ENCODE data around the gene TOP3B. TPM values are rescaled to one million over a fixed set of nuclear protein-coding genes. Genes with fewer than 3 reads are reported as not detected.
A peak's percentile ranks its signal among the peaks of the same experiment; 100 is the strongest.

TOP3B gene
- total RNA-seq, 4 donors from 2014 or later, result 8.2 to 15.7 (median 14.2) TPM

DNA sequence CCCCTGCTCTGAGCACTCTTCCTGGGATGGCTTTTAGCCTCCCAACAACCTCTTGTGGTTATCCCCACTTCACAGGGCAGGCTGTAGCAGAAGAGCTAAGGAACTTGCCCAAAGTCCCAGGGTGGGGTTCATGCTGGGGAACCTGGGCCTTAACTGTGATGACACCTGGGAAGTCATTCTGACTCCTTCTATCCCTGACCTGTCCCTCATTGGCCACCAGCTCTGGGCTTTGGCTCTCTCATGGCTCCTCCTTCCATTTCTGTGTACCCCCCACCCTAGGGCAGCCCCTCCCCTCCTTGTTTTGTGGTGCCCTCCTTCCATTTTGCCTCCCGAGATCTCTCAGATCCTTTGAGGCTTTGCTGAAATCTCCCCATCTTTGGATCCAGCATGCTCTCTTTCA is 32.6 kb downstream of the TOP3B start:
- ATAC-seq (no peak), DNase-seq (no peak)
- no peaks in the 10 kb centered on the region for H3K9me3 ChIP-seq
- intact Hi-C loops (cut with DNase I; ENCODE audit: low total_unique reads) (no loop called here), in situ Hi-C loops (cut with MboI; ENCODE audit: low sequenced_read_pairs in 4 of 4) (loop anchor here in 2 of 4 donors (10.0 kb wide), 1 partner anchor 235 kb away; no protein-coding TSS in a partner anchor)
- no peak for TF ChIP-seq POLR2A (IDR thresholded peaks at IDR 0.05)
- TF ChIP-seq, protein P1, sequence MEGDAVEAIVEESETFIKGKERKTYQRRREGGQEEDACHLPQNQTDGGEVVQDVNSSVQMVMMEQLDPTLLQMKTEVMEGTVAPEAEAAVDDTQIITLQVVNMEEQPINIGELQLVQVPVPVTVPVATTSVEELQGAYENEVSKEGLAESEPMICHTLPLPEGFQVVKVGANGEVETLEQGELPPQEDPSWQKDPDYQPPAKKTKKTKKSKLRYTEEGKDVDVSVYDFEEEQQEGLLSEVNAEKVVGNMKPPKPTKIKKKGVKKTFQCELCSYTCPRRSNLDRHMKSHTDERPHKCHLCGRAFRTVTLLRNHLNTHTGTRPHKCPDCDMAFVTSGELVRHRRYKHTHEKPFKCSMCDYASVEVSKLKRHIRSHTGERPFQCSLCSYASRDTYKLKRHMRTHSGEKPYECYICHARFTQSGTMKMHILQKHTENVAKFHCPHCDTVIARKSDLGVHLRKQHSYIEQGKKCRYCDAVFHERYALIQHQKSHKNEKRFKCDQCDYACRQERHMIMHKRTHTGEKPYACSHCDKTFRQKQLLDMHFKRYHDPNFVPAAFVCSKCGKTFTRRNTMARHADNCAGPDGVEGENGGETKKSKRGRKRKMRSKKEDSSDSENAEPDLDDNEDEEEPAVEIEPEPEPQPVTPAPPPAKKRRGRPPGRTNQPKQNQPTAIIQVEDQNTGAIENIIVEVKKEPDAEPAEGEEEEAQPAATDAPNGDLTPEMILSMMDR (IDR thresholded peaks at IDR 0.05 in 4 of 5, conservative IDR thresholded peaks at IDR 0.05 in 1 of 5), result no peak
- H3K4me1 ChIP-seq, result peaks cover 47 to 55% of the 10 kb centered on the region in 2 donors
- no peak overlapping the region for H3K4me3 ChIP-seq
- peak overlapping the region; percentile 37 to 89 (median 65) for H3K27ac ChIP-seq
- H3K27me3 ChIP-seq, result no peaks in the 10 kb centered on the region
- H3K36me3 ChIP-seq, result peaks cover 0 to 9% of the 10 kb centered on the region in 2 donors

DNA sequence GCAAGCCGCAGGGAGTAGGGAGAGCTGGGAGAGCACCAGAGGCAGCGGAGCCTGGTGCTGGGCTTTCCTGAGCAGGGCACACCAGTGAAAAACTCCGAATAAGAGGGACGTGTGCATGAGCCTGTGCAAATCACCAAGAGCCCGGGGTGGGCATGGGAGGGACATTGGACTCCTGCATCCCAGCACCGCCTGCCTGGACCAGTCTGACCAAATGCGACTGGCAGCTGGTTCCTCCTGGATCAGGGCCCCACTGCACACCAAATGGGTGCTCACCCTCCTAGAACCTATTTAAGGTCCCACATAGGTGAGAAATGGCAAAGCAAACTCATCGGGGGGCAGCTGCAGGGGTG is 33.0 kb downstream of the TOP3B start:
- H3K27me3 ChIP-seq, result no peaks in the 10 kb centered on the region
- no peak for ATAC-seq
- DNase-seq, result no peak
- no peak for TF ChIP-seq POLR2A (IDR thresholded peaks at IDR 0.05)
- TF ChIP-seq, protein P1 (IDR thresholded peaks at IDR 0.05 in 4 of 5, conservative IDR thresholded peaks at IDR 0.05 in 1 of 5), result no peak
- H3K27ac ChIP-seq, result peak overlapping the region; percentile 37 to 89 (median 65)
- H3K4me1 ChIP-seq, result peaks cover 51 to 59% of the 10 kb centered on the region in 2 donors
- intact Hi-C loops (cut with DNase I; ENCODE audit: low total_unique reads) (no loop called here), in situ Hi-C loops (cut with MboI; ENCODE audit: low sequenced_read_pairs in 4 of 4) (loop anchor here in 2 of 4 donors (10.0 kb wide), 1 partner anchor 235 kb away; no protein-coding TSS in a partner anchor)
- H3K9me3 ChIP-seq, result no peaks in the 10 kb centered on the region
- H3K4me3 ChIP-seq, result peak overlapping the region in 1 of 4 donors; percentile 4
- peaks cover 0 to 12% of the 10 kb centered on the region in 2 donors for H3K36me3 ChIP-seq

- Histone ChIP-seq H3K4me3 (peak overlapping the region in 1 of 4 donors; percentile 4), H3K27me3 (no peaks in the 10 kb centered on the region), H3K27ac (peak overlapping the region; percentile 37 to 89 (median 65)), H3K9me3 (no peaks in the 10 kb centered on the region), H3K36me3 (peaks cover 0 to 12% of the 10 kb centered on the region in 2 donors), H3K4me1 (peaks cover 56 to 64% of the 10 kb centered on the region in 2 donors)
- no peak for DNase-seq
- TF ChIP-seq, protein P1 (IDR thresholded peaks at IDR 0.05 in 4 of 5, conservative IDR thresholded peaks at IDR 0.05 in 1 of 5), result no peak
- TF ChIP-seq POLR2A (IDR thresholded peaks at IDR 0.05), result no peak
- no peak for ATAC-seq
- in situ Hi-C loops (cut with MboI; ENCODE audit: low sequenced_read_pairs in 4 of 4), result loop anchor here in 2 of 4 donors (10.0 kb wide), 1 partner anchor 234 kb away; no protein-coding TSS in a partner anchor
- intact Hi-C loops (cut with DNase I; ENCODE audit: low total_unique reads), result no loop called here
Measured at GRCh38 chr22:21948824-21949568, 33.6 kb downstream of the TOP3B start.

DNA sequence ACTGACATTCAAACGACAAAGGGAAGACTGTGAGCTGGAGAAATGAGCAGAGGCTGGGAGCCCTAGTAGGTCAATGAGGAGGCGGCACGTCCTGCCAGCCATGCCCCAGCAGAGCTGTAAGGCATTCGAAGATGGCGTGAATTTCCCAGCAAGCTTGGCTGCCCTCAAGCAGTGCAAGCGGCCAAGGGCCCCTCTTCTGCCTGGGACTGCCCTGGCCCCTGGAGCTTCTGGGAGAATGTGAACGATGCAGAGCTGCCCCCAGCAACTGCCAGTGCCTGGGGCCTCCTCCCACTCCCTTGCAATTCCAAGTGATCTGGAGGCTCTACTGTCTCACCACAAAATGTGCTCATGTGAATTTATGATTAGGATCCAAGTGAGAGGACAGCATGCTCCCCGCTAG is 34.2 kb downstream of the TOP3B start:
- peak overlapping the region; percentile 37 to 90 (median 84) for H3K27ac ChIP-seq

More for the DNA sequence above, 34.2 kb downstream of the TOP3B start:
- ATAC-seq (no peak), DNase-seq (no peak)
- Histone ChIP-seq H3K9me3 (no peaks in the 10 kb centered on the region), H3K4me1 (peaks cover 61 to 68% of the 10 kb centered on the region in 2 donors), H3K36me3 (peaks cover 0 to 12% of the 10 kb centered on the region in 2 donors), H3K4me3 (no peak overlapping the region), H3K27me3 (no peaks in the 10 kb centered on the region)
- no peak for TF ChIP-seq POLR2A (IDR thresholded peaks at IDR 0.05)
- TF ChIP-seq, protein P1 (IDR thresholded peaks at IDR 0.05 in 4 of 5, conservative IDR thresholded peaks at IDR 0.05 in 1 of 5), result no peak
- in situ Hi-C loops (cut with MboI; ENCODE audit: low sequenced_read_pairs in 4 of 4) (loop anchor here in 2 of 4 donors (10.0 kb wide), 1 partner anchor 234 kb away; no protein-coding TSS in a partner anchor), intact Hi-C loops (cut with DNase I; ENCODE audit: low total_unique reads) (no loop called here)

All from gastrocnemius medialis (tissue), 4 donors.